Pancreas (tissue), 10 donors: ENCODE data around the gene CENPS. TPM values are rescaled to one million over a fixed set of nuclear protein-coding genes. Genes with fewer than 3 reads are reported as not detected.
"Not testable (repeated sequence)": the region's sequence is repeated elsewhere in the genome, so short reads cannot be mapped to it uniquely, and the experiment has no call there.

Source experiments
- ATAC-seq, 4 donors: fragments of 200-7000 bp; cut with Tn5 transposase; one replicate each; pipeline versions ENCODE4 v1.8.0 to v1.9.1; 2020; ENCODE audit warnings: mild to moderate bottlenecking in 4 of 4, moderate library complexity in 4 of 4
- DNase-seq, 6 donors: peaks; one replicate each; pipeline ENCODE4 v3.0.0-alpha.2; 2020
- FAIRE-seq: peaks from 2 replicates; lab custom pipeline; 2012; peaks lifted over from hg19 to GRCh38; lab: Jason Lieb, UNC
- H3K27ac ChIP-seq, 4 donors: fragments of 200-600 bp; sonication (generic); 1 replicate in 3 of 4; 2 replicates in 1 of 4; pipeline versions ENCODE4 v1.5.0 to v1.8.0; 2020
- H3K27me3 ChIP-seq, 4 donors: fragments of 200-600 bp; one replicate each; pipeline ENCODE4 v1.8.0; 2021
- H3K36me3 ChIP-seq, 3 donors: fragments of 200-600 bp; sonication (generic) in 1 of 3; one replicate each; pipeline versions ENCODE4 v1.5.0 to v1.8.0; 2020 to 2021
- H3K4me1 ChIP-seq, 3 donors: fragments of 200-600 bp; one replicate each; pipeline ENCODE4 v1.8.0; 2021
- H3K4me3 ChIP-seq, 4 donors: fragments of 200-600 bp; sonication (generic) in 2 of 4; one replicate each; pipeline versions ENCODE4 v1.5.0 to v1.8.0; 2020 to 2021
- H3K9me3 ChIP-seq, 4 donors: fragments of 200-600 bp; one replicate each; pipeline ENCODE4 v1.8.0; 2021
- CTCF ChIP-seq, 4 donors: fragments of 200-600 bp; sonication (generic) in 3 of 4; IDR thresholded peaks; one replicate each; pipeline versions ENCODE4 v1.5.0 to v1.8.0; 2021; ENCODE audit warnings: antibody characterized with exemption in 4 of 4
- WGBS, 2 donors: extraction: QIAGEN DNeasy Blood & Tissue Kit; methylation state at CpG; one replicate each; pipeline ENCODE4 v1.1.7; 2013; 5-methylcytosine and 5-hydroxymethylcytosine counted together
- intact Hi-C, 3 donors: fragments of 100-400 bp; cut with DNase I; formaldehyde crosslinking; loops; one replicate each; pipeline versions ENCODE4 v1.11.1 to v1.14.2; 2022
- polyA plus RNA-seq, 2 donors: library from polyadenylated mRNA; stranded (reverse); fragments of 200-250 nt; gene quantifications; one replicate each; pipeline ENCODE4 v1.2.3, GENCODE V29; 2013
- total RNA-seq, 6 donors: library from RNA; stranded (reverse); fragmentation: NEBNext Ultra II Directional in 4 of 6; extraction: Animal tissue kit (Norgen Biotek cat#: 25700) in 4 of 6; gene quantifications; one replicate each; pipeline versions ENCODE4 v1.2.1 to v1.2.4, GENCODE V29; 2021 to 2023
- donor health status: healthy with polysubstance abuse.
- donor health status: DM: no; HTN: no; CAD: no; lungs with moderate emphysema.
- donor health status: DM: no; HTN: no; CAD: no.
- donor health status: control.
- donor health status: control.
- donor health status: Bipolar disorder and iron deficiency.
- donor health status: DM: yes; HTN: yes; CAD: no.
- donor health status: DM: no; HTN: no; CAD: no.
- donor health status: DM: no; HTN: no; CAD: no.
- donor health status: DM: yes; HTN: yes; CAD: no.

The CENPS gene
- total and polyA plus RNA-seq, 8 donors: 4.7 to 19.9 (median 8.4) TPM

DNA sequence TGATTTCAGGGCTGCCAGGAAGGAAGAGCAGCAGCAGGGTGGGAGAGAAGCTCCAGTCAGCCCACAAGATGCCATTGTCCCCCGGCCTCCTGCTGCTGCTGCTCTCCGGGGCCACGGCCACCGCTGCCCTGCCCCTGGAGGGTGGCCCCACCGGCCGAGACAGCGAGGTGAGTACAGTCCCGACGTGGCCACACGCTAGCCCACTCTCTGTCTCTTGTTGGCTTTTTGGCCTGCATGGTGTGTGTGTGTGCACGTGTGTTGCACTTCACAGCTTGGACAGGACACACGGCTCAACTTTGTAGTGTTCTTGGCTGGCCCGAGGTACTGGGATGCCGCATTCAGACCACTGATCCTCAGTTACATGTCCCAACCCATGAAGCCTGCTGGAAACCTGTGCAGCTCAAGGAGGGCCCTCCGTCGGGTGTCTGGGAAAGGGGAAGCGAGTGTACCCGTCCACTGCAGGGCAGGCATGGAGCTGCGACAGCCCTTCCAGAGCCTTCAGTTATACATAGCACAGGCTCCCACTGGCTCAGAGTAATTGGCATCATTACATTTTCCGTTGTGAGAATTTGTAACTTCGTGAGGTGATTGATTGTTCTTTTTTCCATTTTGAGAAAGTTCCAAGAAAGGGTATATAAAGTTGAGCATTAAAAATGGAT is 20.1 kb downstream of the CENPS start:
- no peaks in the 10 kb centered on the region for H3K27me3 ChIP-seq
- 73 to 76% methylated on average over 21 of the region's 21 CpGs for WGBS, 2 donors
- no peaks in the 10 kb centered on the region for H3K36me3 ChIP-seq
- ATAC-seq (no peak), FAIRE-seq (no peak), DNase-seq (no peak)
- no peak overlapping the region for H3K27ac ChIP-seq
- no peak overlapping the region for H3K4me3 ChIP-seq
- intact Hi-C loops: no loop called here
- H3K4me1 ChIP-seq: no peaks in the 10 kb centered on the region
- TF ChIP-seq CTCF (IDR thresholded peaks at IDR 0.05): no peak
- no peaks in the 10 kb centered on the region for H3K9me3 ChIP-seq

- whole genome bisulfite sequencing, 2 donors: 38 to 45% methylated on average over 6 of the region's 6 CpGs
- Histone ChIP-seq H3K9me3 (no peaks in the 10 kb centered on the region), H3K27ac (no peak overlapping the region), H3K4me1 (no peaks in the 10 kb centered on the region), H3K27me3 (no peaks in the 10 kb centered on the region), H3K36me3 (no peaks in the 10 kb centered on the region), H3K4me3 (no peak overlapping the region)
- FAIRE-seq (no peak), ATAC-seq (no peak), DNase-seq (no peak)
- no peak for TF ChIP-seq CTCF (IDR thresholded peaks at IDR 0.05)
- intact Hi-C loops: no loop called here
Measured at GRCh38 chr1:10450836-10451235, 20.6 kb downstream of the CENPS start.

DNA sequence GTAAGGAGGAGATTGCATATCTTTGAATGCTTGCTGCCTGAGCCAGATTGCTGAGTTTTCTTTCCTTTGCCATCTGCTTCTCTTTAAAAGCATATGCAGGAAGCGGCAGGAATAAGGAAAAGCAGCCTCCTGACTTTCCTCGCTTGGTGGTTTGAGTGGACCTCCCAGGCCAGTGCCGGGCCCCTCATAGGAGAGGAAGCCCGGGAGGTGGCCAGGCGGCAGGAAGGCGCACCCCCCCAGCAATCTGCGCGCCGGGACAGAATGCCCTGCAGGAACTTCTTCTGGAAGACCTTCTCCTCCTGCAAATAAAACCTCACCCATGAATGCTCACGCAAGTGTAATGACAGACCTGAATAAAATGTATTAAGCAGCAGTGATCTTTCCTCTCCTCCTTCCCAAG is 21.1 kb downstream of the CENPS start:
- no peak overlapping the region for H3K27ac ChIP-seq
- no peak for FAIRE-seq
- ATAC-seq: no peak
- no peak overlapping the region for H3K4me3 ChIP-seq
- H3K4me1 ChIP-seq: no peaks in the 10 kb centered on the region
- no peak for DNase-seq
- intact Hi-C loops: no loop called here
- no peaks in the 10 kb centered on the region for H3K36me3 ChIP-seq
- H3K9me3 ChIP-seq: no peaks in the 10 kb centered on the region
- WGBS, 2 donors: 30 to 38% methylated on average over 10 of the region's 10 CpGs
- H3K27me3 ChIP-seq: no peaks in the 10 kb centered on the region
- no peak for TF ChIP-seq CTCF (IDR thresholded peaks at IDR 0.05)

- Histone ChIP-seq H3K27me3 (no peaks in the 10 kb centered on the region), H3K4me1 (no peaks in the 10 kb centered on the region), H3K27ac (no peak overlapping the region), H3K36me3 (peaks cover 0 to 1% (median 0%) of the 10 kb centered on the region in 3 donors), H3K9me3 (no peaks in the 10 kb centered on the region), H3K4me3 (no peak overlapping the region)
- no peak for TF ChIP-seq CTCF (IDR thresholded peaks at IDR 0.05)
- 84 to 91% methylated on average over 5 of the region's 5 CpGs for WGBS, 2 donors
- DNase-seq (no peak), ATAC-seq (no peak), FAIRE-seq (no peak)
- intact Hi-C loops: no loop called here
Measured at GRCh38 chr1:10456048-10456447, 25.8 kb downstream of the CENPS start.

DNA sequence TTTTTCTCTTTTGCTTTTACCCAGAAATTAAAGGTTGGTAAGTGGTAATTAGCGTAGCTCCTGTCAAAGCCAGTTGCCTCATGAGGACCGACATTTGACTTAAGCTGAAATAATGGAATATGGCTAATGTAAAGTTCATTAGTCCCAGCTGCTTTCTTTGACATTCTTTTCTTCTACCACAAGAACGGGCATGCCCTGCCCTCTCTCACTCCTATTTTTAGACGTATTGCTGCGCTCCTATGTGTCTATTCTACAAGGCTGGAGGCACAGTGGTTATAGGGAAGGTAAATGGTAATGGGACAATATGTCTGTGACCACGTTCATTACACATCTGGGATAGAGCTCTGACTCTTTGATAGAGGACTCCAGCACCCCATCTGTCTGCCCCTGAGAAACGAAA is 26.4 kb downstream of the CENPS start:
- Histone ChIP-seq H3K27ac (no peak overlapping the region), H3K36me3 (peaks cover 0 to 8% (median 0%) of the 10 kb centered on the region in 3 donors), H3K4me1 (no peaks in the 10 kb centered on the region), H3K27me3 (no peaks in the 10 kb centered on the region), H3K4me3 (no peak overlapping the region), H3K9me3 (no peaks in the 10 kb centered on the region)
- intact Hi-C loops: no loop called here
- 77 to 84% methylated on average over 7 of the region's 7 CpGs for WGBS, 2 donors
- FAIRE-seq (no peak), DNase-seq (no peak), ATAC-seq (no peak)
- no peak for TF ChIP-seq CTCF (IDR thresholded peaks at IDR 0.05)

GRCh38 chr1:10457462-10457861 is 27.2 kb downstream of the CENPS start:
- ATAC-seq, H3K9me3 ChIP-seq, H3K27me3 ChIP-seq, H3K27ac ChIP-seq, H3K4me1 ChIP-seq, H3K4me3 ChIP-seq, DNase-seq, intact Hi-C loops, FAIRE-seq: not testable (repeated sequence)
- H3K36me3 ChIP-seq: peaks cover 0 to 16% (median 0%) of the 10 kb centered on the region in 3 donors
- WGBS, 2 donors: 66 to 69% methylated on average over 7 of the region's 7 CpGs
